ENCODE results near the gene C6orf118. TPM values are rescaled to one million over a fixed set of nuclear protein-coding genes. Genes with fewer than 3 reads are reported as not detected.

The C6orf118 gene
- total RNA-seq, 2 donors from 2014 or later = 0.52 TPM; not detected in 1

GRCh38 chr6:165272585-165272984 is 36.8 kb downstream of the C6orf118 start:
- Histone ChIP-seq H3K9me3 (no peaks in the 10 kb centered on the region), H3K36me3 (replicated peaks in 1 of 2; ENCODE audit: insufficient read depth in 1 of 2, low read depth in 2 of 2) (no peaks in the 10 kb centered on the region), H3K27me3 (no peaks in the 10 kb centered on the region), H3K27ac (no peak overlapping the region), H3K4me1 (no peaks in the 10 kb centered on the region), H3K4me3 (no peak overlapping the region)
- DNase-seq = no peak
- no peak for ATAC-seq
- TF ChIP-seq CTCF (IDR thresholded peaks at IDR 0.05) = no peak
- no peak for TF ChIP-seq POLR2A (IDR thresholded peaks at IDR 0.05)
- WGBS, 2 donors = 45 to 53% methylated on average over 6 of the region's 6 CpGs
- intact Hi-C loops (cut with DNase I) = no loop called here

- H3K4me1 ChIP-seq = no peaks in the 10 kb centered on the region
- H3K4me3 ChIP-seq = no peak overlapping the region
- no peak for DNase-seq
- H3K36me3 ChIP-seq (replicated peaks in 1 of 2; ENCODE audit: insufficient read depth in 1 of 2, low read depth in 2 of 2) = no peaks in the 10 kb centered on the region
- TF ChIP-seq CTCF (IDR thresholded peaks at IDR 0.05) (no peak), POLR2A (IDR thresholded peaks at IDR 0.05) (no peak)
- intact Hi-C loops (cut with DNase I) = no loop called here
- no peaks in the 10 kb centered on the region for H3K27me3 ChIP-seq
- WGBS, 2 donors = 28 to 43% methylated on average over 7 of the region's 7 CpGs
- ATAC-seq = no peak
- H3K27ac ChIP-seq = no peak overlapping the region
- no peaks in the 10 kb centered on the region for H3K9me3 ChIP-seq
Observed at GRCh38 chr6:165268987-165269386, 40.4 kb downstream of the C6orf118 start.

GRCh38 chr6:165266621-165267020 is 42.8 kb downstream of the C6orf118 start:
- Histone ChIP-seq H3K9me3 (no peaks in the 10 kb centered on the region), H3K4me3 (no peak overlapping the region), H3K4me1 (no peaks in the 10 kb centered on the region), H3K27ac (no peak overlapping the region), H3K36me3 (replicated peaks in 1 of 2; ENCODE audit: insufficient read depth in 1 of 2, low read depth in 2 of 2) (no peaks in the 10 kb centered on the region), H3K27me3 (no peaks in the 10 kb centered on the region)
- TF ChIP-seq CTCF (IDR thresholded peaks at IDR 0.05) = no peak
- TF ChIP-seq POLR2A (IDR thresholded peaks at IDR 0.05) = no peak
- 83% methylated on average over 1 of the region's 1 CpG for WGBS, 2 donors
- DNase-seq = no peak
- ATAC-seq = no peak
- intact Hi-C loops (cut with DNase I) = no loop called here

- no peak for ATAC-seq
Observed at GRCh38 chr6:165266191-165266590, 43.2 kb downstream of the C6orf118 start.

More at GRCh38 chr6:165266191-165266590, 43.2 kb downstream of the C6orf118 start:
- Histone ChIP-seq H3K27me3 (no peaks in the 10 kb centered on the region), H3K36me3 (replicated peaks in 1 of 2; ENCODE audit: insufficient read depth in 1 of 2, low read depth in 2 of 2) (no peaks in the 10 kb centered on the region), H3K4me1 (no peaks in the 10 kb centered on the region), H3K27ac (no peak overlapping the region), H3K9me3 (no peaks in the 10 kb centered on the region), H3K4me3 (no peak overlapping the region)
- intact Hi-C loops (cut with DNase I) = no loop called here
- DNase-seq = no peak
- 60 to 61% methylated on average over 4 to 5 of the region's 5 CpGs for WGBS, 2 donors
- no peak for TF ChIP-seq CTCF (IDR thresholded peaks at IDR 0.05)
- TF ChIP-seq POLR2A (IDR thresholded peaks at IDR 0.05) = no peak

Measured in body of pancreas (tissue), 4 donors.